Mucosa of gallbladder (tissue), 1 donor: ENCODE data around the gene OSTC. TPM values are rescaled to one million over a fixed set of nuclear protein-coding genes. Genes with fewer than 3 reads are reported as not detected.
"Not testable (repeated sequence)": the region's sequence is repeated elsewhere in the genome, so short reads cannot be mapped to it uniquely, and the experiment has no call there.

Experiments used
- DNase-seq: peaks from one replicate; pipeline ENCODE4 v3.0.0-alpha.2; 2020; ENCODE audit warnings: low spot score
- total RNA-seq: library from RNA; stranded (reverse); gene quantifications from one replicate; pipeline ENCODE4 v1.2.1, GENCODE V29; 2021
- donor health status: DM: no; HTN: no; CAD: no.

The OSTC gene
- total RNA-seq, 1 donor from 2014 or later, result 73.7 TPM

- no peak for DNase-seq
These were observed 3.7 kb upstream of the OSTC start for GRCh38 chr4:108646706-108647105.

- DNase-seq, result no peak
These were observed 562 bp upstream of the OSTC start for GRCh38 chr4:108649863-108650211.

- no peak for DNase-seq
These were observed 804 bp downstream of the OSTC start for GRCh38 chr4:108651014-108651791.

- no peak for DNase-seq
These were observed 12.2 kb downstream of the OSTC start for GRCh38 chr4:108662629-108663028.

GRCh38 chr4:108674356-108674977 is 24.1 kb downstream of the OSTC start:
- no peak for DNase-seq

- no peak for DNase-seq
These were observed 31.0 kb downstream of the OSTC start for GRCh38 chr4:108681321-108681809.

GRCh38 chr4:108683479-108683878 is 33.1 kb downstream of the OSTC start:
- no peak for DNase-seq

- no peak for DNase-seq
These were observed 34.8 kb downstream of the OSTC start for GRCh38 chr4:108685036-108685686.

GRCh38 chr4:108690738-108691137 is 40.3 kb downstream of the OSTC start:
- DNase-seq, result no peak

GRCh38 chr4:108693211-108693610 is 42.8 kb downstream of the OSTC start:
- no peak for DNase-seq

- no peak for DNase-seq
These were observed 43.4 kb downstream of the OSTC start for GRCh38 chr4:108693819-108694218.

GRCh38 chr4:108694423-108694822 is 44.0 kb downstream of the OSTC start:
- DNase-seq, result no peak

- no peak for DNase-seq
These were observed 44.7 kb downstream of the OSTC start for GRCh38 chr4:108695062-108695461.

- no peak for DNase-seq
These were observed 45.8 kb downstream of the OSTC start for GRCh38 chr4:108696160-108696559.

- no peak for DNase-seq
These were observed 49.8 kb downstream of the OSTC start for GRCh38 chr4:108700081-108700757.

- no peak for DNase-seq
These were observed 52.6 kb downstream of the OSTC start for GRCh38 chr4:108702960-108703359.

GRCh38 chr4:108703370-108703769 is 53.0 kb downstream of the OSTC start:
- no peak for DNase-seq

GRCh38 chr4:108703966-108704365 is 53.6 kb downstream of the OSTC start:
- no peak for DNase-seq

- no peak for DNase-seq
These were observed 55.9 kb downstream of the OSTC start for GRCh38 chr4:108706289-108706688.

GRCh38 chr4:108709234-108709633 is 58.8 kb downstream of the OSTC start:
- no peak for DNase-seq

GRCh38 chr4:108709722-108710121 is 59.3 kb downstream of the OSTC start:
- no peak for DNase-seq

- not testable (repeated sequence) for DNase-seq
These were observed 60.2 kb downstream of the OSTC start for GRCh38 chr4:108710578-108710977.
